RWPE2 (cell line): ENCODE data around the gene SHROOM3.
A peak's percentile ranks its signal among the peaks of the same experiment; 100 is the strongest.
"Not testable (repeated sequence)": the region's sequence is repeated elsewhere in the genome, so short reads cannot be mapped to it uniquely, and the experiment has no call there.

Experiments
- ATAC-seq: fragments of 200-7000 bp; cut with Tn5 transposase; 3 replicates; pipeline ENCODE4 v1.9.1; 2021; ENCODE audit warnings: low read depth
- DNase-seq: peaks from one replicate; pipeline ENCODE4 v3.0.0-alpha.2; 2020; ENCODE audit warnings: low spot score
- H3K27ac ChIP-seq: fragments of 450-650 bp; 2 replicates; pipeline ENCODE4 v1.5.1; 2017; ENCODE audit warnings: mild to moderate bottlenecking; ENCODE audit not compliant: poor library complexity, severe bottlenecking
- H3K27me3 ChIP-seq: fragments of 250-450 bp; sonication (Bioruptor Pico); 2 replicates; pipeline ENCODE4 v1.5.1; 2021; ENCODE audit warnings: mild to moderate bottlenecking, moderate library complexity; ENCODE audit not compliant: insufficient read depth, poor library complexity, severe bottlenecking
- H3K36me3 ChIP-seq: fragments of 250-450 bp; sonication (Bioruptor Pico); 2 replicates; pipeline ENCODE4 v1.5.1; 2020; ENCODE audit warnings: low read depth, mild to moderate bottlenecking, moderate library complexity
- H3K4me1 ChIP-seq: fragments of 250-450 bp; sonication (Bioruptor Pico); 2 replicates; pipeline ENCODE4 v1.5.1; 2021; ENCODE audit warnings: mild to moderate bottlenecking, moderate library complexity; ENCODE audit not compliant: insufficient read depth, poor library complexity, severe bottlenecking
- H3K4me3 ChIP-seq: fragments of 250-450 bp; sonication (Bioruptor Pico); 2 replicates; pipeline ENCODE4 v1.5.1; 2021; ENCODE audit warnings: mild to moderate bottlenecking, moderate library complexity; ENCODE audit not compliant: severe bottlenecking
- H3K9me3 ChIP-seq: fragments of 250-450 bp; sonication (Bioruptor Pico); 2 replicates; pipeline ENCODE4 v1.5.1; 2021; ENCODE audit warnings: mild to moderate bottlenecking, moderate library complexity; ENCODE audit not compliant: severe bottlenecking
- TF ChIP-seq, protein P1 (sequence below): fragments of 450-650 bp; IDR thresholded peaks from one replicate; pipeline ENCODE4 v1.5.1; 2017; ENCODE audit warnings: mild to moderate bottlenecking, moderate library complexity; ENCODE audit not compliant: poor library complexity, severe bottlenecking

SHROOM3 gene

DNA sequence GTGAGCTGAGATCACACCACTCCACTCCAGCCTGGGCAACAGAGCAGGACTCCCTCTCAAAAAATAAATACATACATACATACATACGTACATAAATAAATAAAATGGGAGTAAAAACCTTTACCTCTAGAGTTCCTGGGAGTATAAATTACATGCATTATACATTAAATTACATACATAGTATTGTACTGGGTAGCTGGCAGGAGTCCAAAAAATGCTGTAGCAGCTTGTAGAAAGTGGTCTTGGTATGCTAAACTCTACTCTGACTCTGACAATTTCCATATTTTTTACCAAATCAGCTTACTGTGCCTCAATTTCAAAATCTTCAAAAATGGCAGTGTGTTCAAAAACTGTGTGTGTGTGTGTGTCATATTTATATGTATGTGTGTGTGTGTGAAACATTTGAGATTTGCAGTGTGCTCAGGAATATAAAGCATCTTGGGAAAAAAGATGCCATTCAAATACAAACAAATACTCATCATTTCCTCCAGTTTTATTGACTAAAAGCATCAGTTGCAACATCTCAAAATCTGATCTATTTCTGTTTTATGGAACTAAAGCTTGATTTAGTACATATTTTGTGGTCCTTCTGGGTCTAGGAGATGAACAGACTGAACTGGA, 171.7 kb downstream of the SHROOM3 start:
- no peak overlapping the region for H3K4me3 ChIP-seq
- TF ChIP-seq, protein P1, sequence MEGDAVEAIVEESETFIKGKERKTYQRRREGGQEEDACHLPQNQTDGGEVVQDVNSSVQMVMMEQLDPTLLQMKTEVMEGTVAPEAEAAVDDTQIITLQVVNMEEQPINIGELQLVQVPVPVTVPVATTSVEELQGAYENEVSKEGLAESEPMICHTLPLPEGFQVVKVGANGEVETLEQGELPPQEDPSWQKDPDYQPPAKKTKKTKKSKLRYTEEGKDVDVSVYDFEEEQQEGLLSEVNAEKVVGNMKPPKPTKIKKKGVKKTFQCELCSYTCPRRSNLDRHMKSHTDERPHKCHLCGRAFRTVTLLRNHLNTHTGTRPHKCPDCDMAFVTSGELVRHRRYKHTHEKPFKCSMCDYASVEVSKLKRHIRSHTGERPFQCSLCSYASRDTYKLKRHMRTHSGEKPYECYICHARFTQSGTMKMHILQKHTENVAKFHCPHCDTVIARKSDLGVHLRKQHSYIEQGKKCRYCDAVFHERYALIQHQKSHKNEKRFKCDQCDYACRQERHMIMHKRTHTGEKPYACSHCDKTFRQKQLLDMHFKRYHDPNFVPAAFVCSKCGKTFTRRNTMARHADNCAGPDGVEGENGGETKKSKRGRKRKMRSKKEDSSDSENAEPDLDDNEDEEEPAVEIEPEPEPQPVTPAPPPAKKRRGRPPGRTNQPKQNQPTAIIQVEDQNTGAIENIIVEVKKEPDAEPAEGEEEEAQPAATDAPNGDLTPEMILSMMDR, result no peak
- no peaks in the 10 kb centered on the region for H3K36me3 ChIP-seq
- DNase-seq (no peak), ATAC-seq (0 out of 3 replicates have a peak, but pooled peaks have one; percentile 23)
- no peaks in the 10 kb centered on the region for H3K27me3 ChIP-seq
- H3K27ac ChIP-seq, result no peak overlapping the region
- H3K4me1 ChIP-seq, result peaks cover 3% of the 10 kb centered on the region
- H3K9me3 ChIP-seq, result no peaks in the 10 kb centered on the region

DNA sequence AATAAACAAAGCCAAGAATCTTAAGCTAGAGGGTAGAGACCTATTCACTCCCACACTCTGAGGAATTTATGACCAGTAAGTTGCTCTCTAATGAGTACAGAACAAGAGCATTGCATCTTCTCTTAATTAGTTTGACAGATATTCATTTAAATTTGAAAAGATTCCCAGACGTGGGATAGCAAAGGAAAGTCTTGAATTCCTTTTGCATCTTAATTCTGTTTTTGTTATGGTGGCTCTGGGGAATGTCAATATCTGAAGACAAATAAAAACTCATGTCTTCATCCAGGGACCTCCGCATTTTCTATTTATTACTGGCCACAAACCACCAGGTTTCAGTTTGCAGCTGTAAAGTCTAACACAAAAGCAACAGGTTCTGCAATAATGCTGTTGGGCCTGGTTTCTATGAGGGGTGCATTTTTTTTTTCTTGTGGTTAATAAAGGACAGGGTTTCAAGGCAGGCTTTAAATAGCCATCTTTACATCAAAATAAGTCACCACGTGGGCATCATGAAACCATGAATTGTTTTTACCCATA, 172.3 kb downstream of the SHROOM3 start:
- H3K27me3 ChIP-seq, result no peaks in the 10 kb centered on the region
- DNase-seq, result no peak
- TF ChIP-seq, protein P1, result no peak
- H3K36me3 ChIP-seq, result no peaks in the 10 kb centered on the region
- no peaks in the 10 kb centered on the region for H3K9me3 ChIP-seq
- H3K27ac ChIP-seq, result no peak overlapping the region
- no peak for ATAC-seq
- H3K4me3 ChIP-seq, result no peak overlapping the region
- peaks cover 5% of the 10 kb centered on the region for H3K4me1 ChIP-seq

DNA sequence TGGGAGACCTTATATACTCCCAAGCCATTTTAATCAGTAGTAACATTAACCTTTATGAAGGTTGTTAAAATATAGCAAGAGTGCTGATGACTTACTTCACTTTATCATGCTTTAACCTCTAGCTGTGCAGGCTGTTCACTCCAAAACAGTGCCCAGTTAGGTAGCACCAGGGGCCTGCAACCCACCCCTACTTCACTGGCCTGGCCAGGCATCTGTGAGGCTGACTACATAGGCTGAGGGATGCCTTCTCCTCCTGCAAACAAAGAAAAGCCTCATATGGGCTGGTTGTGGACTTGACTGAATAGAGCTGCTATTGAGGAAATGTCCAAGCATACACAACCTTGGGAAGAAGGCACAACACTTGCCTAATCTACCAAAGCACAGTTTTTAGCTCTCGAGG, 172.8 kb downstream of the SHROOM3 start:
- Histone ChIP-seq H3K4me3 (no peak overlapping the region), H3K36me3 (no peaks in the 10 kb centered on the region), H3K9me3 (no peaks in the 10 kb centered on the region), H3K4me1 (peaks cover 5% of the 10 kb centered on the region), H3K27ac (no peak overlapping the region), H3K27me3 (no peaks in the 10 kb centered on the region)
- TF ChIP-seq, protein P1, result no peak
- no peak; the same call in 2 of the 3 replicates for ATAC-seq
- no peak for DNase-seq

DNA sequence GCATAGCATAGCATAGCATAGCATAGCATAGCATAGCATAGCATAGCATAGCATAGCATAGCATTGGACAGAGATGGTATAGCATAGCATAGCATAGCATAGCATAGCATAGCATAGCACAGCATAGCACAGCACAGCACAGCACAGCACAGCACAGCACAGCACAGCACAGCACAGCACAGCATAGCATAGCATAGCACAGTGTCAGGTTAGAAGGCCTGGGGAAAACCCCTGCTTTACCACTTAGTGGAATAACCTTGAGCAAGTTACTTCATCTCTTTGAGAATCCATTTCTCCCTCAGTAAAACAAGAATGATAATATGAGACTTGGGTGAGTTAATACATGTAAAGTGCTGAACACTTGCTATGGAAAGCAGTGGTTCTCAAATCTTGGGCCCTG, 173.5 kb downstream of the SHROOM3 start:
- H3K4me3 ChIP-seq, H3K36me3 ChIP-seq, H3K27me3 ChIP-seq, H3K4me1 ChIP-seq, ATAC-seq, H3K9me3 ChIP-seq, H3K27ac ChIP-seq, DNase-seq: not testable (repeated sequence)

DNA sequence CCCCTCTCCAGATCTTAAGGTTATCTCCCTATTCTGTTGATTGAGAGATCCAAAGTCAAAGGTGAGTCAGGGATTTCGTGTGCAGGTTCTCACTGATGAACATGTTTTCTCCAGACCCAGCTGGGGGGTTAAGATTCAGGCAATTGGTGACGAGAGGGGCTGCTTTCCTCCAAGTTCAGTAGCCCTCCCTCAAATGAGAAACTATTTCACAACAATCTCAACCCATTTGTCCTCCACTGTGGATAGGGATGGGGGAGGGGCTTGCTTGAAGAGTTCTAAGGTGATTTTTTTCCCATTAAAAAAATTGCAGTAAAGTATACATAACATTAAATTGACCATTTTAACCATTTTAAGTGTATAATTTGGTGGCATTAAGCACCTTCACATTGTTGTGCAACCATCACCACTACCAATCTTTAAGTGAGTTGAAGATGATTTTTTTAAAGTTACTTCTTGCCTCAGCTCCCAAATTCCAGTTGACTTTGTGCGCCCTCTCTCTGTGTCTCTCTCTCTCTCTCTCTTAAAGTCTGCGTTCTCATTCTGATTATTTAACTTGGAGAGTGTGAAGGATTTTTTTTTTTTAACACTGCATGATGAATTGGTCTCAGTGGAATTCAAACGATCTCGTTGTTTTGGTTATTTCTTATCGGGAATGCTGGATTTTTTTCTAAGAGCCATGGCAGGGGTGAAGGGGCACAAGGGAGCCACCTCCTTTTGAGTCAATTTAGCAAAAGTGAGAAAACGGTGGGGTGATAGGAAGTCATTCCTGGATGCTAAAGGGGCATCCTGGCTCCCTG, 175.9 kb downstream of the SHROOM3 start:
- H3K36me3 ChIP-seq, result no peaks in the 10 kb centered on the region
- no peak overlapping the region for H3K27ac ChIP-seq
- ATAC-seq (no peak), DNase-seq (no peak)
- H3K9me3 ChIP-seq, result no peaks in the 10 kb centered on the region
- TF ChIP-seq, protein P1, result no peak
- no peaks in the 10 kb centered on the region for H3K27me3 ChIP-seq
- H3K4me1 ChIP-seq, result peaks cover 5% of the 10 kb centered on the region
- no peak overlapping the region for H3K4me3 ChIP-seq
